Stimulated activated CD8-positive, alpha-beta memory T cell treated with anti-CD3 and anti-CD28 coated beads, Interleukin-4, amount 100 ng/mL, for 1 hour (primary cell): ENCODE measurements around the gene RPS24.
"Not testable (repeated sequence)": the region's sequence is repeated elsewhere in the genome, so short reads cannot be mapped to it uniquely, and the experiment has no call there.

Experiments used
- DNase-seq, 2 donors: peaks; one replicate each; pipeline ENCODE4 v3.0.0-alpha.2; 2020; ENCODE audit warnings: low read depth in 2 of 2, low spot score in 1 of 2

Gene RPS24

GRCh38 chr10:78047314-78047891 is 13.7 kb downstream of the RPS24 start:
- peak; percentile 65 to 72 for DNase-seq

- no peak for DNase-seq
These were observed 16.2 kb downstream of the RPS24 start for GRCh38 chr10:78049851-78050250.

GRCh38 chr10:78053211-78053868 is 19.7 kb downstream of the RPS24 start:
- DNase-seq = no peak

GRCh38 chr10:78058562-78058961 is 24.9 kb downstream of the RPS24 start:
- DNase-seq = no peak

- DNase-seq = no peak
These were observed 26.4 kb downstream of the RPS24 start for GRCh38 chr10:78059906-78060702.

- DNase-seq = no peak
These were observed 28.6 kb downstream of the RPS24 start for GRCh38 chr10:78062296-78062695.

GRCh38 chr10:78063236-78063635 is 29.6 kb downstream of the RPS24 start:
- DNase-seq = no peak

GRCh38 chr10:78064919-78065318 is 31.3 kb downstream of the RPS24 start:
- not testable (repeated sequence) for DNase-seq

- DNase-seq = no peak
These were observed 31.9 kb downstream of the RPS24 start for GRCh38 chr10:78065611-78066010.

- no peak for DNase-seq
These were observed 32.3 kb downstream of the RPS24 start for GRCh38 chr10:78066012-78066411.

- no peak for DNase-seq
These were observed 33.2 kb downstream of the RPS24 start for GRCh38 chr10:78066728-78067430.

GRCh38 chr10:78069151-78069550 is 35.5 kb downstream of the RPS24 start:
- no peak for DNase-seq

GRCh38 chr10:78070064-78070463 is 36.4 kb downstream of the RPS24 start:
- DNase-seq = not testable (repeated sequence)

GRCh38 chr10:78070726-78071125 is 37.1 kb downstream of the RPS24 start:
- DNase-seq = no peak

- DNase-seq = no peak
These were observed 37.6 kb downstream of the RPS24 start for GRCh38 chr10:78071140-78071856.

GRCh38 chr10:78071857-78072179 is 38.2 kb downstream of the RPS24 start:
- DNase-seq = no peak

- no peak for DNase-seq
These were observed 38.8 kb downstream of the RPS24 start for GRCh38 chr10:78072504-78072903.

- not testable (repeated sequence) for DNase-seq
These were observed 42.1 kb downstream of the RPS24 start for GRCh38 chr10:78075806-78076205.

- no peak for DNase-seq
These were observed 45.1 kb downstream of the RPS24 start for GRCh38 chr10:78078539-78079330.

- DNase-seq = no peak
These were observed 45.7 kb downstream of the RPS24 start for GRCh38 chr10:78079411-78079810.
